22Rv1 (cell line): Measurements from ENCODE around the gene PHF21A.
A peak's percentile ranks its signal among the peaks of the same experiment; 100 is the strongest.

Experiments
- H3K27ac ChIP-seq: fragments of 450-650 bp; 2 replicates; pipeline ENCODE4 v1.5.1; 2017
- ZFX ChIP-seq: fragments of 450-650 bp; IDR thresholded peaks from 2 replicates; pipeline ENCODE4 v1.6.1; 2017; ENCODE audit warnings: antibody characterized with exemption, borderline replicate concordance
- TF ChIP-seq, protein P1 (sequence below): fragments of 450-650 bp; IDR thresholded peaks from 2 replicates; pipeline ENCODE4 v1.5.1; 2017; ENCODE audit warnings: mild to moderate bottlenecking

Gene PHF21A

DNA sequence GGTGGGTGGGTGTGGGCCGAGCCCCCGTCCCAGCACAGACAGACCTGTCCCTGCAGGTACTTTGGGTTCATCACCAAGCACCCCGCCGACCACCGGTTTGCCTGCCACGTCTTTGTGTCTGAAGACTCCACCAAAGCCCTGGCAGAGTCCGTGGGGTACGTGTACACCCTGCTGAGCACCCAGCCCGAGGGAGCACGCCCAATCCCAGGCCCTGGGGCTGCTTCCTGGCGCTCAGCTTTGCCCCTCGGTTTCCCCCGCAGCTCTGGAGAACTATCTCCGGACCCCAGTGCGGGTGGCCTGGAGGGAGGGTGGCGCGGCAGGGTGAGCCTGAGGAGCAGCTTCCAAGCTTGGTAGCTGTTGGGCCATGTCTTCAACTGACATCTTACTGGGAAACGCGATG, 216.2 kb downstream of the PHF21A start:
- TF ChIP-seq, protein P1, sequence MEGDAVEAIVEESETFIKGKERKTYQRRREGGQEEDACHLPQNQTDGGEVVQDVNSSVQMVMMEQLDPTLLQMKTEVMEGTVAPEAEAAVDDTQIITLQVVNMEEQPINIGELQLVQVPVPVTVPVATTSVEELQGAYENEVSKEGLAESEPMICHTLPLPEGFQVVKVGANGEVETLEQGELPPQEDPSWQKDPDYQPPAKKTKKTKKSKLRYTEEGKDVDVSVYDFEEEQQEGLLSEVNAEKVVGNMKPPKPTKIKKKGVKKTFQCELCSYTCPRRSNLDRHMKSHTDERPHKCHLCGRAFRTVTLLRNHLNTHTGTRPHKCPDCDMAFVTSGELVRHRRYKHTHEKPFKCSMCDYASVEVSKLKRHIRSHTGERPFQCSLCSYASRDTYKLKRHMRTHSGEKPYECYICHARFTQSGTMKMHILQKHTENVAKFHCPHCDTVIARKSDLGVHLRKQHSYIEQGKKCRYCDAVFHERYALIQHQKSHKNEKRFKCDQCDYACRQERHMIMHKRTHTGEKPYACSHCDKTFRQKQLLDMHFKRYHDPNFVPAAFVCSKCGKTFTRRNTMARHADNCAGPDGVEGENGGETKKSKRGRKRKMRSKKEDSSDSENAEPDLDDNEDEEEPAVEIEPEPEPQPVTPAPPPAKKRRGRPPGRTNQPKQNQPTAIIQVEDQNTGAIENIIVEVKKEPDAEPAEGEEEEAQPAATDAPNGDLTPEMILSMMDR, result no peak
- TF ChIP-seq ZFX, result no peak
- H3K27ac ChIP-seq, result no peak overlapping the region

DNA sequence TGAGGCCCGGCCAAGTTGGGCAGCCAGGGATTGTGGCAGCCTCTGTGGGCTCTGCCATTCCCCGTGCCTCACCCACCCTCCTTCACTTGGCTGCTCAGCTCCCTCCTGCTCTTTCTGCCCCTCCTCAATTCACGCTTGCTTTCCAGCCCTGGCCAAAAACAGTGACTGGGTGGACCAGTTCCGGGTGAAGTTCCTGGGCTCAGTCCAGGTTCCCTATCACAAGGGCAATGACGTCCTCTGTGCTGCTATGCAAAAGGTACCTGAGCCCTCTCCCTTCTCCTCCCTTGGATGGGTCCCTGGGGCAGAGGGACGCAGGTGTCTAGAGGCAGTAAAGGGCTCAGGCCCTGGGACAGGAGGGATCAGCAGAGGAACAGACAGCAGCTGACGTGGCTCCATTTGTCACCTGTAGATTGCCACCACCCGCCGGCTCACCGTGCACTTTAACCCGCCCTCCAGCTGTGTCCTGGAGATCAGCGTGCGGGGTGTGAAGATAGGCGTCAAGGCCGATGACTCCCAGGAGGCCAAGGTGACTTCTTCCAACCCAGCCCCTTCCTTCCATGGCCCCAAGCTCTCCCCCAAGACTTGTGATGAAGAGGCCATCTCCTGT, 216.8 kb downstream of the PHF21A start:
- TF ChIP-seq ZFX, result no peak
- TF ChIP-seq, protein P1, result no peak
- H3K27ac ChIP-seq, result peak overlapping the region; percentile 27; the same call in 1 of the 2 replicates

DNA sequence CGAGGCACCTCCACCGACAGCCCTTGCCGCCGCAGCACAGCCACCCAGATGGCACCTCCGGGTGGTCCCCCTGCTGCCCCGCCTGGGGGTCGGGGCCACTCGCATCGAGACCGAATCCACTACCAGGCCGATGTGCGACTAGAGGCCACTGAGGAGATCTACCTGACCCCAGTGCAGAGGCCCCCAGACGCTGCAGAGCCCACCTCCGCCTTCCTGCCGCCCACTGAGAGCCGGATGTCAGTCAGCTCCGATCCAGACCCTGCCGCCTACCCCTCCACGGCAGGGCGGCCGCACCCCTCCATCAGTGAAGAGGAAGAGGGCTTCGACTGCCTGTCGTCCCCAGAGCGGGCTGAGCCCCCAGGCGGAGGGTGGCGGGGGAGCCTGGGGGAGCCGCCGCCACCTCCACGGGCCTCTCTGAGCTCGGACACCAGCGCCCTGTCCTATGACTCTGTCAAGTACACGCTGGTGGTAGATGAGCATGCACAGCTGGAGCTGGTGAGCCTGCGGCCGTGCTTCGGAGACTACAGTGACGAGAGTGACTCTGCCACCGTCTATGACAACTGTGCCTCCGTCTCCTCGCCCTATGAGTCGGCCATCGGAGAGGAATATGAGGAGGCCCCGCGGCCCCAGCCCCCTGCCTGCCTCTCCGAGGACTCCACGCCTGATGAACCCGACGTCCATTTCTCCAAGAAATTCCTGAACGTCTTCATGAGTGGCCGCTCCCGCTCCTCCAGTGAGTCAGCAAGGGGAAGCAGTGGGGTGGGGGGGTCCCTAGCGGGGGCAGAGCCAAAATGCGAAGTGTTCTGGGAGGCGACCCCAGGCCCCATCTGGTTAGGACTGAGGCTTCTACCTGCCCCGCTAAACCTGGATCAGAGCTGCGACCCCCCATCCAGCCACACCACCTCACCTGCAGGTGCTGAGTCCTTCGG, 218.5 kb downstream of the PHF21A start:
- no peak for TF ChIP-seq ZFX
- TF ChIP-seq, protein P1, result no peak
- no peak overlapping the region for H3K27ac ChIP-seq

DNA sequence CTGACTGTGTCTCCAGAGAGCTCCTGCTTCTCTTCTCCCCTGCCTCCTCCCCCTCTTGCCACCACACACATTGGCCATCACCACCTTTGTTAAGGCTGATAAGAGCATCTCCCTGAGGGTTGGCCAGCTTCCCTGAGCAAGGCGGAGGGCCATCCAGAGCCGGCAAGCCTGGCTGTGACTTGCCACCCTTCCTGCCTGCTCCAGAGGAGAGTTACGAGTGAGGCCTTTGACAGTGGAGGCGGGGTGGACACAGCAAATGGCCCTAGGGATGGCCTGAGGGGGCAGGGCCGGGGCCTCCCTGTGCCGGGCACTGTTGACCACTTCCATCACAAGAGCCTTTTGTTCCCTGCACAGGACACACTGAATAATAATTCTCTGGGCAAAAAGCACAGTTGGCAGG, 219.6 kb downstream of the PHF21A start:
- no peak overlapping the region for H3K27ac ChIP-seq
- no peak for TF ChIP-seq ZFX
- TF ChIP-seq, protein P1, result no peak

DNA sequence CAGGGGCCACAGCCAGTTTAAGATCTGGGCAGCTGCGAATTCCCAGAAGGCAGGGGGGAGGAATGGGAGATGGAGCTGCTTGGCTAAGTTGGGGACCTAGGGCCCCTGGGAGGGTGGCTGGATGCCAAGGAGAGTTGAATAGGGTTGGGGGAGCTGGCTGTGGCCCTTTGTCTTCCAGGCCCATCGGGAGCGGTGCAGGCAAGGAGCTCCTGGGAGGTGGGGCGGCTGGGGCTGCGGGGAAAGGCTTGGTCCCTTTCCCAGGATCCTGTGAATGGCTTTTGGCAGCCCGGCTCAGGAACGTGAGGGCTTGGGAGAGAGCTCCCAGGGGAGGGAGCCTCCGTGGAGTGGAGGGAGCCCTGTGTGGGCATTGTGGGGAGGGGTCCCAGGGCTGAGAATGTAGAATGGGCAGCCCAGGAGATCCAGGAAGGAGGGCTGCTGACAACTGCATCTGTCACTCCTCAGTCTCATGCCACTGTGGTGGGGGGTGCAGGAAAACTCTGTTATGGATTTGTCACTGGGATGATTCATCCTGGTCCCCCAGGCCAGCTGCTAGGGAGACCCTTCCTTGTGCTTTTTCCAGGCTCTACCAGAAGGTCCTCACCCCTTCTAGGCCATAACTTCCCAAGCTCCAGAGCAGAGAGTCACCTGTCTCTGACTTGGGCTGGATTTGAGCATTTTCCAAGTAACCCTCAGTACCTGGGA, 220.2 kb downstream of the PHF21A start:
- no peak for TF ChIP-seq ZFX
- TF ChIP-seq, protein P1, result no peak
- H3K27ac ChIP-seq, result peak overlapping the region; percentile 66; the same call in 1 of the 2 replicates

DNA sequence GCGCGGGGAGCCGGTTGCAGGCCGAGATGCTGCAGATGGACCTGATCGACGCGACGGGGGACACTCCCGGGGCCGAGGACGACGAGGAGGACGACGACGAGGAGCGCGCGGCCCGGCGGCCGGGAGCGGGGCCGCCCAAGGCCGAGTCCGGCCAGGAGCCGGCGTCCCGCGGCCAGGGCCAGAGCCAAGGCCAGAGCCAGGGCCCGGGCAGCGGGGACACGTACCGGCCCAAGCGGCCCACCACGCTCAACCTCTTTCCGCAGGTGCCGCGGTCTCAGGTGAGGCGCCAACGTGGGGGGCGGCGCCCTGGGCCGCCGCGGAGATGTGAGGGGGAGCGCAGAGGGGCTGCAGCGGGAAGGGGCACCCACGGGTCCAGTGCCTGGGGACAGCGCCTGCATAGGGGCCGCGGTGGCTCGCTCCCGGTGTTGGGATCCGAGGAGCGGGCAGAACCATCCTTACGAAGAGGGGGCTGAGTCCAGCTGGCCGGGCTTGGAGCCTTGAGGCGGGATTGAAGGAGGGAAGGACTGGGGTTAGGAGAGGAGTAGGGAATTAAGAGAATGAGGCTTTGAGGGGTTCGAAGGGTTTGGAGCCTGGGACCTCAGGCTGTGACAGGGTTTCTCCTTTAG, 221.0 kb downstream of the PHF21A start:
- peak overlapping the region; percentile 66 for H3K27ac ChIP-seq

DNA sequence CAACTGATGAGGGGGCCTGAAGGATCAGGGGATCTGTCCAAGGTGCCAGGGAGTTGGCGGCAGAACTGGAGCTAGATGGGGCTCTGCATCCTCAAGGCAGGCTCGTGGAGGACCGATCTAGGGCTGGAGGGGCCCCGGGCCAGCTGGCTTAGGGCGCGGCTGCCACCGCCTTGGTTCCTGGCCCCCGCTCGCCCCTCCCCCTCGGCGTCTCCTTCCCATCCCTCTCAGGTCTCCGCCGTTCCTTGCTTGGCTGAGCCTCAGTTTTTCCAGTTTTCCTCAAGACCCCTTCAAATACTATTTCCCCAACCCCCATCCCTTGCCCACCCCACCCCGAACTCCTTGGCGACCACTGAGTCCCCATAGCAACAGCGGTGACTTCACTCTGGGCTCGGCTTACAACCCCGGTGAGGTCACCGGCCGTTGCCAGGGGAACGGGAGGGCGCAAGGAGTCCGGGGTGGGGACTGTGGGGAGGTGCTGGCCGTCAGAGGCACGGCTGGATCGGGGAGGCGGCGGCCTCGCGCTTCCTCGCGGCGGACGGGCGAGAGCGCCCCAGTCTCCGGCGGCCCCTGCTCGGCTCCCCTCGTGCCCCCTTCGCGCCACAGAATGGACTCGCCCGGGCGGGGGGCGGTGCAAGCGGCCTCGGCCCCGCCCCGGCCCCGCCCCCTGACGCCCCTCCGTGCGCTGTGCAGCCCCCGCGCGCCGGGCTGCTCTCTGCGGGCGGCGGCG, 221.6 kb downstream of the PHF21A start:
- peak overlapping the region; percentile 66 for H3K27ac ChIP-seq
- TF ChIP-seq, protein P1, result no peak
- no peak for TF ChIP-seq ZFX
